HepG2 (cell line): ENCODE measurements around the gene ELF1. TPM values are rescaled to one million over a fixed set of nuclear protein-coding genes. Genes with fewer than 3 reads are reported as not detected.
A peak's percentile ranks its signal among the peaks of the same experiment; 100 is the strongest.

ENCODE experiments used
- AHR ChIP-seq: IDR thresholded peaks from 2 replicates; pipeline ENCODE4 v1.6.1; 2018; ENCODE audit warnings: missing genetic modification reagents, missing compliant biosample characterization
- ATF1 ChIP-seq: IDR thresholded peaks from 2 replicates; pipeline ENCODE4 v1.6.1; 2016; ENCODE audit warnings: mild to moderate bottlenecking, control low read depth
- CEBPB ChIP-seq: IDR thresholded peaks from 2 replicates; pipeline ENCODE4 v1.6.1; 2011; ENCODE audit warnings: low read depth, low read length, improper control_type of control experiment, borderline replicate concordance
- HIVEP1 ChIP-seq: sonication (generic); formaldehyde crosslinking; IDR thresholded peaks from 2 replicates; pipeline ENCODE4 v1.4.0; 2020; ENCODE audit warnings: mild to moderate bottlenecking, missing genetic modification reagents
- POLR2AphosphoS2 ChIP-seq: IDR thresholded peaks from 2 replicates; pipeline ENCODE4 v1.6.1; 2011; ENCODE audit warnings: low read depth, low read length, improper control_type of control experiment
- PRPF4 ChIP-seq: fragments of 200-400 bp; formaldehyde crosslinking; IDR thresholded peaks from 2 replicates; pipeline ENCODE4 v1.6.1; 2016; ENCODE audit warnings: low read length, low read depth; ENCODE audit not compliant: poor library complexity, severe bottlenecking
- REXO4 ChIP-seq: sonication (generic); formaldehyde crosslinking; IDR thresholded peaks from 2 replicates; pipeline ENCODE4 v1.8.0; 2022; ENCODE audit warnings: missing genetic modification reagents, mild to moderate bottlenecking, borderline replicate concordance
- SIN3A ChIP-seq: IDR thresholded peaks from 2 replicates; pipeline ENCODE4 v1.6.1; 2011; ENCODE audit warnings: low read depth, mild to moderate bottlenecking, control low read depth, low read length, borderline replicate concordance
- SOX5 ChIP-seq: IDR thresholded peaks from 2 replicates; pipeline ENCODE4 v1.6.1; 2016; ENCODE audit warnings: borderline replicate concordance
- SP4 ChIP-seq: sonication (generic); formaldehyde crosslinking; IDR thresholded peaks from 2 replicates; pipeline ENCODE4 v1.8.1; 2023; ENCODE audit warnings: mild to moderate bottlenecking, missing genetic modification reagents
- THYN1 ChIP-seq: sonication (generic); formaldehyde crosslinking; IDR thresholded peaks from 2 replicates; pipeline ENCODE4 v1.8.1; 2023; ENCODE audit warnings: low read depth, mild to moderate bottlenecking, moderate library complexity, missing genetic modification reagents, borderline replicate concordance
- ZNF33A ChIP-seq: sonication (generic); formaldehyde crosslinking; IDR thresholded peaks from 2 replicates; pipeline ENCODE4 v1.5.1; 2020; ENCODE audit warnings: missing genetic modification reagents, mild to moderate bottlenecking, moderate library complexity, borderline replicate concordance
- ZNF773 ChIP-seq: sonication (generic); formaldehyde crosslinking; IDR thresholded peaks from 2 replicates; pipeline ENCODE4 v1.4.0; 2020; ENCODE audit warnings: missing genetic modification reagents, borderline replicate concordance
- polyA plus RNA-seq, 8 experiments: library from polyadenylated mRNA; depleted of rRNA in 3 of 8; stranded (reverse) in 7 of 8; unstranded in 1 of 8; fragments of >200 nt; fragmentation: Illumina TruSeq in 4 of 8; extraction: Trizol in 4 of 8; gene quantifications; 2 replicates each; pipeline versions ENCODE4 v1.2.1 to v1.2.3, GENCODE V29; 2011 to 2016; ENCODE audit warnings: low read depth in 4 of 8, missing spikeins in 1 of 8, mixed read lengths in 1 of 8; ENCODE audit not compliant: insufficient read depth in 1 of 8
- total RNA-seq, 5 experiments: library from RNA; depleted of rRNA; stranded (reverse); fragments of >200 nt; fragmentation: Illumina TruSeq; extraction: Trizol; gene quantifications; 2 replicates each; pipeline ENCODE4 v1.2.3, GENCODE V29; 2016; ENCODE audit warnings: low read depth in 1 of 5
- TF ChIP-seq, protein P1 (sequence below): IDR thresholded peaks from 2 replicates; pipeline ENCODE4 v1.6.1; 2018; ENCODE audit warnings: missing genetic modification reagents, mild to moderate bottlenecking, missing compliant biosample characterization

Gene ELF1
- total and polyA plus RNA-seq, 2 of the 13 experiments (the other 11 are each of a cell fraction or from before 2014, with no cell fraction given) = 24.6 to 71.5 TPM

DNA sequence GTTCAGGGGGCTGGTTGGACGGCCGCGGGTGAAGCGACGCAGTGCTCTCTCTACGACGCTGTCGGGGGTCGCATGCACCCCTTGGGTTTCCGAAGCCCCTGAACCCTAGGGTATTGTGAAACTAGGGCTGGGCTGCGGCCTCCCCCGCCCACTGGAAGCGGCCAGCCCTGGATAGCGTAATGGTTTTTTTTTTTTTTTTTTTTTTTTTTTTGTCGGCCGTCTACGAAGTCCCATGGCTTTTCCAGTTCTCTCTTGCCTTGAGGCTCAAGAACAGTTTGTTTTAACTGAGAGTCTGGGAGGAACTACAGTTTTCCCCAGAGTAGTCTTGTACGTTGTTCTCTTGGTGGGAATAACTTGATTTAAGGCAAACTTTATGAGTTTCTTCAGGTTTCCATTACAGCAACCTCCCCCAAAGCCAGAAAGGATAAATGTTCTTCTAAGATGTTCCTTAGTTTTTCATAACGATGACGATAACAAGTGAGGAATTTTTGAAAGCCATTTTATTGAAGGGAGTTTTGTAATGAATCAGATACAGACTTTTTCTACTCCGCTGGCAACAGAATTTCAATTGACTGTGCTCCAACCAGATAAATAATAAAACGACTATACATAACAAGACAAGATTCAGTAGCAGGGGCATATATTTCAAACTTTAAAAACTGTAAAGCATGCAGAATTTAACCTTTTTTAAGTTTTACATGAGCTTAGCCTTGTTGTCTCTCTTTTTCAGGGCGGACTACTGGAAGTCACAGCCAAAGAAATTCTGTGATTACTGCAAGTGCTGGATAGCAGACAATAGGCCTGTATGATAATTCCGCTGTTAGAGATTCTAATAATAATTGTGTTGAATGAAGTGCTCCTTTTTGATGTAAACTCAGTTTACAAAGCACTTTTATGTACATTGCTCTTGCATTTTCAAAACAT is 43.1 kb upstream of the ELF1 start (continued):
- TF ChIP-seq ZNF773 (no peak), SIN3A (peak; percentile 42; the same call in 1 of the 2 replicates), ATF1 (CRISPR knock-in tag) (0 out of 2 replicates have a peak, but pooled peaks have one; percentile 10), REXO4 (CRISPR knock-in tag) (no peak), SOX5 (CRISPR knock-in tag) (no peak), AHR (CRISPR knock-in tag) (no peak), PRPF4 (no peak), CEBPB (peak; percentile 82; the same call in 1 of the 2 replicates), HIVEP1 (CRISPR knock-in tag) (no peak), THYN1 (CRISPR knock-in tag) (0 out of 2 replicates have a peak, but pooled peaks have one; percentile 8), SP4 (CRISPR knock-in tag) (no peak), POLR2AphosphoS2 (no peak), ZNF33A (CRISPR knock-in tag) (peak; percentile 57; the same call in 1 of the 2 replicates)
- TF ChIP-seq, protein P1, sequence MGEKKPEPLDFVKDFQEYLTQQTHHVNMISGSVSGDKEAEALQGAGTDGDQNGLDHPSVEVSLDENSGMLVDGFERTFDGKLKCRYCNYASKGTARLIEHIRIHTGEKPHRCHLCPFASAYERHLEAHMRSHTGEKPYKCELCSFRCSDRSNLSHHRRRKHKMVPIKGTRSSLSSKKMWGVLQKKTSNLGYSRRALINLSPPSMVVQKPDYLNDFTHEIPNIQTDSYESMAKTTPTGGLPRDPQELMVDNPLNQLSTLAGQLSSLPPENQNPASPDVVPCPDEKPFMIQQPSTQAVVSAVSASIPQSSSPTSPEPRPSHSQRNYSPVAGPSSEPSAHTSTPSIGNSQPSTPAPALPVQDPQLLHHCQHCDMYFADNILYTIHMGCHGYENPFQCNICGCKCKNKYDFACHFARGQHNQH (CRISPR knock-in tag) = no peak
- TF ChIP-seq, all 625 proteins: peak for 16
